ENCODE data around the gene THEMIS.

Gene THEMIS

DNA sequence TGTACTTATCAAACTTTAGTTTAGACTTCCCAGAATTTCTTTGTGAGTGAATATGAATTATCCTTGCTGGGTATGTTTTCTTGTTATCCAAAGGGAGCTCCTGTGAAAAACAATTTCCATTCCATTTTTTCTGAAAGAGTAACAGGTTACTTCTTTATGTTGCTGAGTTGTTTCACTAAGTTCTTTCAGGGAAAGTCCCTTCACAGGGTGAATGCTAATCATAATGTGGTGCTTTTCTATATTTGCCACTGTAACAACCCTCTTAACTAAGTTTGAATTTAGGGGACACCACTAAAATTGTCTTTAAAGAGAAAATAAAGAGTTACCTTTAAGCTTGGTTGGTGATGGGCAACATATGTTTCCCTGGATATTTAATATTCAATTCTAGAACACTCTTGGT, 79.4 kb downstream of the THEMIS start:
- Mint-ChIP-seq H3K27ac (peak overlapping the region; percentile 49), H3K4me3 (no peak overlapping the region), H3K9me3 (peaks cover 16% of the 10 kb centered on the region), H3K36me3 (ENCODE audit: low read depth) (peaks cover 31% of the 10 kb centered on the region), H3K4me1 (peaks cover 71% of the 10 kb centered on the region), H3K27me3 (no peaks in the 10 kb centered on the region)
- DNase-seq (no peak), ATAC-seq (peak; percentile 52)

- DNase-seq (no peak), ATAC-seq (peak; percentile 57)
- H3K4me1 Mint-ChIP-seq: peaks cover 78% of the 10 kb centered on the region
- H3K27ac Mint-ChIP-seq: peak overlapping the region; percentile 81
- no peaks in the 10 kb centered on the region for H3K9me3 Mint-ChIP-seq
- H3K4me3 Mint-ChIP-seq: peak overlapping the region; percentile 30
- H3K36me3 Mint-ChIP-seq (ENCODE audit: low read depth): peaks cover 24% of the 10 kb centered on the region
- no peaks in the 10 kb centered on the region for H3K27me3 Mint-ChIP-seq
Observed at GRCh38 chr6:127818149-127818548, 82.7 kb downstream of the THEMIS start.

GRCh38 chr6:127816643-127817042, 84.2 kb downstream of the THEMIS start:
- Mint-ChIP-seq H3K27ac (peak overlapping the region; percentile 63), H3K4me1 (peaks cover 85% of the 10 kb centered on the region), H3K4me3 (peak overlapping the region; percentile 3), H3K36me3 (ENCODE audit: low read depth) (peaks cover 28% of the 10 kb centered on the region), H3K9me3 (no peaks in the 10 kb centered on the region), H3K27me3 (no peaks in the 10 kb centered on the region)
- DNase-seq (no peak), ATAC-seq (no peak)

DNA sequence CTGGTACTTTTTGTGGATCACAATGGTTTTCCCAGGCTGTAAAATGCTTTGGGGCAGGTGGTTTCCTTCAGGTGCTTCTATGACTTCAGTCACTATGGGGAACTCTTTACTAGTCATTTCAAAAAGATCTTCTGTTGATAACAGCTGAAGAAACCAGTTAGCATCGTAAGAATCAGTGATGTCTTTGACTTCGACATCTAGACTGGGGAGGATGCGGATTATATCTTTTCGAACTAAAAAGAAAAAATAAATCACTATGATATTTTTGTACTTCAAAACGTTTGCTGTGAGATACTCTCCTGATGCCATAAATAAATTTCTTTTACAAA, 87.2 kb downstream of the THEMIS start:
- H3K9me3 Mint-ChIP-seq: no peaks in the 10 kb centered on the region
- peak overlapping the region; percentile 90 for H3K27ac Mint-ChIP-seq
- peaks cover 90% of the 10 kb centered on the region for H3K4me1 Mint-ChIP-seq
- H3K4me3 Mint-ChIP-seq: peak overlapping the region; percentile 74
- DNase-seq (no peak), ATAC-seq (peak; percentile 44)
- peaks cover 26% of the 10 kb centered on the region for H3K36me3 Mint-ChIP-seq (ENCODE audit: low read depth)
- no peaks in the 10 kb centered on the region for H3K27me3 Mint-ChIP-seq

GRCh38 chr6:127812985-127813698, 87.7 kb downstream of the THEMIS start:
- H3K4me1 Mint-ChIP-seq: peaks cover 90% of the 10 kb centered on the region
- H3K27ac Mint-ChIP-seq: peak overlapping the region; percentile 90
- H3K27me3 Mint-ChIP-seq: no peaks in the 10 kb centered on the region
- ATAC-seq (peak; percentile 74), DNase-seq (peak; percentile 50)
- H3K36me3 Mint-ChIP-seq (ENCODE audit: low read depth): peaks cover 23% of the 10 kb centered on the region
- H3K4me3 Mint-ChIP-seq: peak overlapping the region; percentile 74
- no peaks in the 10 kb centered on the region for H3K9me3 Mint-ChIP-seq

- DNase-seq (peak; percentile 26), ATAC-seq (peak; percentile 44)
- peak overlapping the region; percentile 90 for H3K27ac Mint-ChIP-seq
- no peaks in the 10 kb centered on the region for H3K9me3 Mint-ChIP-seq
- peak overlapping the region; percentile 74 for H3K4me3 Mint-ChIP-seq
- H3K4me1 Mint-ChIP-seq: peaks cover 90% of the 10 kb centered on the region
- peaks cover 27% of the 10 kb centered on the region for H3K36me3 Mint-ChIP-seq (ENCODE audit: low read depth)
- no peaks in the 10 kb centered on the region for H3K27me3 Mint-ChIP-seq
Observed at GRCh38 chr6:127811900-127812570, 88.8 kb downstream of the THEMIS start.

DNA sequence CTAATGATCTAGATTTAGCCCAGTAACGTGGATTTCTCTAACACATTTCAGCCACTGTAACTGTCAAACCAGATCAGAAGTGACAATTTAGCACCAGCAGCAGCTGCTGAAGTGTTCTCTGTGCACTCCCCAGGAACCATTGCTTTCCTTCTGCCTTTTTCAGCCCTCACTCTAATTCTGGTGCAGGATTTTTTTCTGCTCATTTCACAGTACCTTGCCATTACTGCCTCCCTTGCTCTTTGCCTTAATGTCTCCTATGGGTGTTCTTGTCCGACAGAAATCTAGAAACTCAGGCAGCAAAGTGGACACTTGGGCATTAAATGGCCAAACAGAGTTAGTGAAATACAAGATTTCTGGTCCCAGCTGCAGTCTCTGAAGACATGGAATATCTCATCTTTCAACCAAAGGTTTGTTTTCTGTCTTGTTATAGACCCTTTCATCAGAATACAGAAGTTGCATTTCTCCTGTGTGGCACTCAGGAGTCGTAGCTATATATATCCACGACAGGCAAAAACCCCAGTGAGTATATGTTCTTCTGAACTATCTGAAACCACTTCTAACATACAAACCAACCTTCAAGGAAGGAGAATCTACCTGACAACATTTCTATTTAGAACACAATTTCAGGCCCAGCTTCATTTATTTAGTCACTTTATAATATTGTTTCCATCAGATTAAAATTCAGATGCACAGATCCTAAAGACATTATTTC, 92.9 kb downstream of the THEMIS start:
- Mint-ChIP-seq H3K27me3 (no peaks in the 10 kb centered on the region), H3K9me3 (no peaks in the 10 kb centered on the region), H3K4me1 (peaks cover 81% of the 10 kb centered on the region), H3K36me3 (ENCODE audit: low read depth) (peaks cover 40% of the 10 kb centered on the region), H3K4me3 (peak overlapping the region; percentile 45), H3K27ac (peak overlapping the region; percentile 69)
- DNase-seq (no peak), ATAC-seq (no peak)

DNA sequence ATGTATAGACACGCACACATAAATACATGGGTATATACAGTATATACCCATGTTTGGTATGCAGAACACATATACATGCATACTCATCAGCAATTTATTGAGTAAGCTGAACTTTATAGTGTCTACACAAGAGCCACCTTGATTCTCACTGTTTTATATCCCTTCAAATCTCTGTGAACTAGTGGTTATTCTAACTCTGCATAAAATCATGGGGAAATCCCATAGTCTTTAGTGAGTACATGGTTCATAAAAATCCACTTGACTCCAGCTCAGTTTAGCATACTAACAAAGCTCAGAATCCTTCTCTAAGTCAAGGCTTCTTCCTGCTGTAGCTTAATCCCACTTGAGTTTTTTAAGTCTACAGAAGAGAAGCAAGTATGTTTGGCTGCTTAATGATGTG, 104.1 kb downstream of the THEMIS start:
- no peaks in the 10 kb centered on the region for H3K27me3 Mint-ChIP-seq
- H3K4me1 Mint-ChIP-seq: peaks cover 65% of the 10 kb centered on the region
- DNase-seq: no peak
- ATAC-seq: peak; percentile 29
- no peak overlapping the region for H3K27ac Mint-ChIP-seq
- peaks cover 34% of the 10 kb centered on the region for H3K36me3 Mint-ChIP-seq (ENCODE audit: low read depth)
- peaks cover under 1% of the 10 kb centered on the region for H3K9me3 Mint-ChIP-seq
- H3K4me3 Mint-ChIP-seq: no peak overlapping the region

DNA sequence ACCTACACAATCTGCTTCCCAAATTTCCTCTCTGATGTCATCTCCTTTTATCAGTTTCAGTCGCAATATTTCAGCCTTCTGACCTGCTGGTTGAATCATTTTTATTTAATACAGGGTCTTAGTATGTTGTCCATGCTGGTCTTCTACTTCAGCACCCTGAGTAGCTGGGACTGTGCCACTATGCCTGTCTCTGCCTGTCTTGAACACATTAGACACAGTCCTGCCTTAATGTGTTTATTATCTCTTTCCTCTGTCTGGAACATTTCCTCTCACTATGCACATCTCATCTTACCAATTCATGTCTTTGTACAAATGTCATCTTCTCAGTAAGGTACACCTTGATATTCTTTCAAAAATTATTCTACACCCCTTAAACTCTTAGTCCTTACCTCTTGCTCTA, 106.5 kb downstream of the THEMIS start:
- peak overlapping the region; percentile 16 for H3K27ac Mint-ChIP-seq
- H3K27me3 Mint-ChIP-seq: no peaks in the 10 kb centered on the region
- no peaks in the 10 kb centered on the region for H3K9me3 Mint-ChIP-seq
- DNase-seq (no peak), ATAC-seq (no peak)
- H3K4me3 Mint-ChIP-seq: no peak overlapping the region
- peaks cover 19% of the 10 kb centered on the region for H3K36me3 Mint-ChIP-seq (ENCODE audit: low read depth)
- H3K4me1 Mint-ChIP-seq: peaks cover 71% of the 10 kb centered on the region

- Mint-ChIP-seq H3K36me3 (ENCODE audit: low read depth) (peaks cover 16% of the 10 kb centered on the region), H3K27me3 (no peaks in the 10 kb centered on the region), H3K9me3 (no peaks in the 10 kb centered on the region), H3K27ac (peak overlapping the region; percentile 53), H3K4me3 (no peak overlapping the region), H3K4me1 (peaks cover 77% of the 10 kb centered on the region)
- ATAC-seq: no peak
- no peak for DNase-seq
Observed at GRCh38 chr6:127793396-127793795, 107.5 kb downstream of the THEMIS start.

DNA sequence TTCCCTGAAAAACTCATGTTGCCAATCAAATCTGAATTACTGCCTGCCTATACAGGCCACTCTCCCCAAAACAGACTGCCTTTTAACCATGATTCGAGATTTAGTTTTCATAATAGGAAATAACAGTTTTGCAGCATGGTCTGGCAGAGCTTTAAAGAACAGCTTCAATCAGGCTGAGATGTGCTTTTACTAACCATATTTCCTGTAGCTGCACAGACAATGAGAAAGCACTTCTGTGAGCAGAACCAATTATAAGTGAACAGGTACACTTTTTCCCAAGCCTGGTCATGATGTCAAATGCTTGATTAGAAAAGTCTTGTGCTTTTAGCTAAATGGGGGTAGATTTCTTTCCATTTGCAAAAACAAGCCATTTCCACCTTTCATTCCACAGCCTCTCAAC, 108.2 kb downstream of the THEMIS start:
- peaks cover 12% of the 10 kb centered on the region for H3K36me3 Mint-ChIP-seq (ENCODE audit: low read depth)
- no peak for ATAC-seq
- peaks cover 76% of the 10 kb centered on the region for H3K4me1 Mint-ChIP-seq
- no peak overlapping the region for H3K4me3 Mint-ChIP-seq
- no peak for DNase-seq
- no peaks in the 10 kb centered on the region for H3K27me3 Mint-ChIP-seq
- H3K9me3 Mint-ChIP-seq: no peaks in the 10 kb centered on the region
- peak overlapping the region; percentile 39 for H3K27ac Mint-ChIP-seq

GRCh38 chr6:127791779-127792528, 108.9 kb downstream of the THEMIS start:
- no peak overlapping the region for H3K4me3 Mint-ChIP-seq
- H3K27ac Mint-ChIP-seq: no peak overlapping the region
- peaks cover 6% of the 10 kb centered on the region for H3K36me3 Mint-ChIP-seq (ENCODE audit: low read depth)
- ATAC-seq: no peak
- DNase-seq: no peak
- peaks cover 74% of the 10 kb centered on the region for H3K4me1 Mint-ChIP-seq
- H3K27me3 Mint-ChIP-seq: no peaks in the 10 kb centered on the region
- no peaks in the 10 kb centered on the region for H3K9me3 Mint-ChIP-seq

DNA sequence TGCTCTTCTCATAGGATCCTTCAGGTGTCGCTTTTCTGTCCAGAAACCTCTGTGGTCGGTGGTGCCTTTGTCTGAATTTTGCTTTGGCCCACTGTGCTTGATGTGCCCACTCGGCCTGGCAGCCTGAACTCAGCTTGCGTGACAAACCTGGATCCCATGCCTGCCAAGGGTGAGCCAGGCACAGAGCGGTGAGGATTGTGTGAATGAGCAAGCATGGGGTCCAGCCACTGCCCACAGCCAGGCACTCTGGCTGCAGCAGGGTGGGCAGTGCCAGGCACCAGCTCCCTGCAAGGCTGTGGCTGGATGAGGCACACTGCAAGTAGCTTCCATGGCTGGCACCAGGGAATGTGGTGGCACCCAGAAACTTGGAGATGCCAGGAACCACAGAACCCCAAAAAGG, 110.3 kb downstream of the THEMIS start:
- H3K27me3 Mint-ChIP-seq: no peaks in the 10 kb centered on the region
- H3K4me1 Mint-ChIP-seq: peaks cover 67% of the 10 kb centered on the region

GRCh38 chr6:127786109-127786508, 114.7 kb downstream of the THEMIS start:
- Mint-ChIP-seq H3K27ac (no peak overlapping the region), H3K36me3 (ENCODE audit: low read depth) (peaks cover 22% of the 10 kb centered on the region)

More for the DNA sequence above, 110.3 kb downstream of the THEMIS start:
- DNase-seq (no peak), ATAC-seq (peak; percentile 15)
- Mint-ChIP-seq H3K9me3 (no peaks in the 10 kb centered on the region), H3K36me3 (ENCODE audit: low read depth) (peaks cover 5% of the 10 kb centered on the region), H3K4me3 (no peak overlapping the region), H3K27ac (no peak overlapping the region)

More at GRCh38 chr6:127786109-127786508, 114.7 kb downstream of the THEMIS start:
- no peak for ATAC-seq
- Mint-ChIP-seq H3K27me3 (no peaks in the 10 kb centered on the region), H3K4me3 (no peak overlapping the region), H3K9me3 (no peaks in the 10 kb centered on the region), H3K4me1 (peaks cover 69% of the 10 kb centered on the region)
- no peak for DNase-seq
